SH-SY5Y (cell line): ENCODE results near the gene ERP27.

ENCODE experiments used
- GATA2 ChIP-seq: IDR thresholded peaks from 2 replicates; pipeline ENCODE4 v1.6.1; 2011; ENCODE audit warnings: mild to moderate bottlenecking, low read depth, low read length
- GATA3 ChIP-seq: IDR thresholded peaks from 2 replicates; pipeline ENCODE4 v1.6.1; 2011; ENCODE audit warnings: low read depth, mild to moderate bottlenecking, low read length, moderate library complexity

GRCh38 chr12:14976658-14977057 is 38.3 kb upstream of the ERP27 start:
- TF ChIP-seq GATA2 (no peak), GATA3 (no peak)
